ENCODE data around the gene CHID1. TPM values are rescaled to one million over a fixed set of nuclear protein-coding genes. Genes with fewer than 3 reads are reported as not detected.

Gene CHID1
- total RNA-seq, 2 experiments from 2014 or later = 61.5 to 61.6 TPM

GRCh38 chr11:845872-846495, 64.6 kb downstream of the CHID1 start:
- no peak for DNase-seq
- Mint-ChIP-seq H3K36me3 (no peaks in the 10 kb centered on the region), H3K4me1 (ENCODE audit: low read depth) (peaks cover 16% of the 10 kb centered on the region), H3K27ac (no peak overlapping the region), H3K27me3 (peaks cover 9% of the 10 kb centered on the region), H3K4me3 (no peak overlapping the region), H3K9me3 (no peaks in the 10 kb centered on the region)
- ChIA-PET POLR2A (no interaction called here), CTCF (interaction anchor here (4.2 kb wide), 1 partner anchor 205 kb away, joined by 33 read pairs; no protein-coding TSS in a partner anchor)
- intact Hi-C loops (cut with micrococcal nuclease) = no loop called here

GRCh38 chr11:844693-845644, 65.6 kb downstream of the CHID1 start:
- CTCF ChIA-PET = interaction anchor here (2.6 kb wide), 1 partner anchor 206 kb away, joined by 11 read pairs; no protein-coding TSS in a partner anchor
- intact Hi-C loops (cut with micrococcal nuclease) = loop anchor here (5.0 kb wide), 1 partner anchor 82 kb away; the partner anchor contains the start of gene AP2A2

GRCh38 chr11:843818-844692, 66.6 kb downstream of the CHID1 start:
- POLR2A ChIA-PET = interaction anchor here (1.9 to 2.8 kb wide), 2 partner anchors 11 to 35 kb away, joined by 7 to 12 read pairs; partner anchors contain the start of genes CD151 and RPLP2
- intact Hi-C loops (cut with micrococcal nuclease) = loop anchor here (2.0 to 5.0 kb wide), 2 partner anchors 67 to 83 kb away; partner anchors contain the start of genes AP2A2 and CHID1
- H3K9me3 Mint-ChIP-seq = no peaks in the 10 kb centered on the region
- peak overlapping the region; percentile 64 for H3K4me3 Mint-ChIP-seq
- H3K36me3 Mint-ChIP-seq = peaks cover 3% of the 10 kb centered on the region
- peak; percentile 32 for DNase-seq
- peaks cover 27% of the 10 kb centered on the region for H3K4me1 Mint-ChIP-seq (ENCODE audit: low read depth)
- CTCF ChIA-PET = interaction anchor here (0.9 to 2.6 kb wide), 3 partner anchors 11 to 207 kb away, joined by 3 to 11 read pairs (median 3); partner anchors contain the start of gene CHID1
- no peak overlapping the region for H3K27ac Mint-ChIP-seq
- peaks cover 9% of the 10 kb centered on the region for H3K27me3 Mint-ChIP-seq

More at GRCh38 chr11:844693-845644, 65.6 kb downstream of the CHID1 start:
- DNase-seq = peak; percentile 26
- Mint-ChIP-seq H3K4me3 (no peak overlapping the region), H3K9me3 (no peaks in the 10 kb centered on the region), H3K27ac (no peak overlapping the region), H3K36me3 (peaks cover 3% of the 10 kb centered on the region), H3K4me1 (ENCODE audit: low read depth) (peaks cover 26% of the 10 kb centered on the region), H3K27me3 (peaks cover 9% of the 10 kb centered on the region)
- POLR2A ChIA-PET = no interaction called here

- CTCF ChIA-PET = interaction anchor here (0.6 to 2.6 kb wide), 6 partner anchors 11 to 208 kb away, joined by 3 to 11 read pairs (median 4); partner anchors contain the start of genes CD151 and CHID1
- no peak overlapping the region for H3K27ac Mint-ChIP-seq
- POLR2A ChIA-PET = interaction anchor here (0.6 to 2.8 kb wide), 7 partner anchors 10 to 209 kb away, joined by 3 to 12 read pairs (median 3); partner anchors contain the start of genes CD151, GATD1 and RPLP2
Observed at GRCh38 chr11:843086-843734, 67.4 kb downstream of the CHID1 start.

GRCh38 chr11:842370-843002, 68.1 kb downstream of the CHID1 start, which contains the start of the genes POLR2L and TSPAN4:
POLR2L (minus strand) TSS chr11:842529; CDS start chr11:842508, 21 bp downstream.
TSPAN4 (plus strand) TSS chr11:842852; CDS start chr11:850305, 7,453 bp downstream.
- no peaks in the 10 kb centered on the region for H3K9me3 Mint-ChIP-seq
- peaks cover 4% of the 10 kb centered on the region for H3K27me3 Mint-ChIP-seq
- CTCF ChIA-PET = interaction anchor here (0.6 to 2.6 kb wide), 5 partner anchors 10 to 209 kb away, joined by 3 to 11 read pairs (median 5); partner anchors contain the start of gene CD151
- DNase-seq = peak; percentile 90
- H3K36me3 Mint-ChIP-seq = peaks cover 5% of the 10 kb centered on the region
- H3K27ac Mint-ChIP-seq = peak within 1 kb of the TSS; percentile 74
- intact Hi-C loops (cut with micrococcal nuclease) = loop anchor here (1.0 to 5.0 kb wide), 3 partner anchors 10 to 85 kb away; partner anchors contain the start of genes AP2A2, CD151 and CHID1
- H3K4me1 Mint-ChIP-seq (ENCODE audit: low read depth) = peaks cover 22% of the 10 kb centered on the region
- POLR2A ChIA-PET = interaction anchor here (0.6 to 2.8 kb wide), 6 partner anchors 9 to 209 kb away, joined by 3 to 12 read pairs (median 3); partner anchors contain the start of genes CD151, GATD1 and RPLP2
- H3K4me3 Mint-ChIP-seq = peak within 1 kb of the TSS; percentile 85

More at GRCh38 chr11:843086-843734, 67.4 kb downstream of the CHID1 start:
- Mint-ChIP-seq H3K9me3 (no peaks in the 10 kb centered on the region), H3K36me3 (peaks cover 5% of the 10 kb centered on the region), H3K4me1 (ENCODE audit: low read depth) (peaks cover 22% of the 10 kb centered on the region), H3K27me3 (peaks cover 4% of the 10 kb centered on the region), H3K4me3 (peak overlapping the region; percentile 64)
- intact Hi-C loops (cut with micrococcal nuclease) = loop anchor here (2.0 to 5.0 kb wide), 2 partner anchors 68 to 84 kb away; partner anchors contain the start of genes AP2A2 and CHID1
- no peak for DNase-seq

- Mint-ChIP-seq H3K27ac (peak overlapping the region; percentile 74), H3K4me3 (peak overlapping the region; percentile 85), H3K36me3 (peaks cover 5% of the 10 kb centered on the region), H3K9me3 (no peaks in the 10 kb centered on the region), H3K4me1 (ENCODE audit: low read depth) (peaks cover 22% of the 10 kb centered on the region), H3K27me3 (peaks cover 4% of the 10 kb centered on the region)
- DNase-seq = no peak
- CTCF ChIA-PET = interaction anchor here (1.1 kb wide), 1 partner anchor 34 kb away, joined by 3 read pairs; no protein-coding TSS in a partner anchor
- POLR2A ChIA-PET = interaction anchor here (0.5 to 2.8 kb wide), 4 partner anchors 9 to 1235 kb away, joined by 3 to 12 read pairs (median 6); partner anchors contain the start of genes CD151 and RPLP2
- intact Hi-C loops (cut with micrococcal nuclease) = loop anchor here (1.0 to 5.0 kb wide), 3 partner anchors 10 to 85 kb away; partner anchors contain the start of genes AP2A2, CD151 and CHID1
Observed at GRCh38 chr11:841981-842369, 68.6 kb downstream of the CHID1 start.

- Mint-ChIP-seq H3K4me3 (peak overlapping the region; percentile 85), H3K36me3 (peaks cover 5% of the 10 kb centered on the region), H3K9me3 (no peaks in the 10 kb centered on the region), H3K4me1 (ENCODE audit: low read depth) (peaks cover 22% of the 10 kb centered on the region), H3K27me3 (peaks cover 4% of the 10 kb centered on the region), H3K27ac (no peak overlapping the region)
- no peak for DNase-seq
- ChIA-PET POLR2A (interaction anchor here (0.7 to 1.2 kb wide), 4 partner anchors 9 to 30 kb away, joined by 3 to 5 read pairs (median 4); no protein-coding TSS in a partner anchor), CTCF (no interaction called here)
- intact Hi-C loops (cut with micrococcal nuclease) = loop anchor here (5.0 kb wide), 1 partner anchor 87 kb away; the partner anchor contains the start of gene AP2A2
Observed at GRCh38 chr11:839875-840617, 70.6 kb downstream of the CHID1 start.

- DNase-seq = no peak
- ChIA-PET CTCF (interaction anchor here (1.4 kb wide), 1 partner anchor 9 kb away, joined by 4 read pairs; no protein-coding TSS in a partner anchor), POLR2A (no interaction called here)
- intact Hi-C loops (cut with micrococcal nuclease) = no loop called here
- Mint-ChIP-seq H3K9me3 (no peaks in the 10 kb centered on the region), H3K27ac (no peak overlapping the region), H3K4me3 (no peak overlapping the region), H3K4me1 (ENCODE audit: low read depth) (peaks cover 24% of the 10 kb centered on the region), H3K36me3 (peaks cover 5% of the 10 kb centered on the region), H3K27me3 (peaks cover 4% of the 10 kb centered on the region)
Observed at GRCh38 chr11:839280-839623, 71.4 kb downstream of the CHID1 start.

- POLR2A ChIA-PET = no interaction called here
- no peak overlapping the region for H3K27ac Mint-ChIP-seq
Observed at GRCh38 chr11:838441-839279, 72.0 kb downstream of the CHID1 start.

More at GRCh38 chr11:838441-839279, 72.0 kb downstream of the CHID1 start:
- DNase-seq = no peak
- peaks cover under 1% of the 10 kb centered on the region for H3K27me3 Mint-ChIP-seq
- intact Hi-C loops (cut with micrococcal nuclease) = no loop called here
- peaks cover 27% of the 10 kb centered on the region for H3K4me1 Mint-ChIP-seq (ENCODE audit: low read depth)
- no peaks in the 10 kb centered on the region for H3K9me3 Mint-ChIP-seq
- CTCF ChIA-PET = interaction anchor here (1.4 kb wide), 1 partner anchor 10 kb away, joined by 4 read pairs; no protein-coding TSS in a partner anchor
- peaks cover 5% of the 10 kb centered on the region for H3K36me3 Mint-ChIP-seq
- H3K4me3 Mint-ChIP-seq = no peak overlapping the region

All from activated CD4-positive, alpha-beta memory T cell treated with anti-CD3 and anti-CD28 coated beads for 36 hours (primary cell).